K562 (cell line): Measurements from ENCODE around the gene RCC1. TPM values are rescaled to one million over a fixed set of nuclear protein-coding genes. Genes with fewer than 3 reads are reported as not detected.
A peak's percentile ranks its signal among the peaks of the same experiment; 100 is the strongest.

ENCODE experiments used
- ARID1B ChIP-seq: fragments of 450-650 bp; IDR thresholded peaks from 2 replicates; pipeline ENCODE4 v1.6.1; 2016; ENCODE audit warnings: antibody characterized with exemption, mild to moderate bottlenecking, inconsistent platforms
- ARNT ChIP-seq, 2 experiments: fragments of 450-650 bp; IDR thresholded peaks; 2 replicates each; pipeline ENCODE4 v1.6.1; 2016; ENCODE audit warnings: mild to moderate bottlenecking in 1 of 2
- C11orf30 ChIP-seq: fragments of 450-650 bp; IDR thresholded peaks from 2 replicates; pipeline ENCODE4 v1.6.1; 2016; ENCODE audit warnings: low read depth, mild to moderate bottlenecking
- CBX5 ChIP-seq: IDR thresholded peaks from 2 replicates; pipeline ENCODE4 v1.6.1; 2014; ENCODE audit warnings: low read depth, borderline replicate concordance
- CHCHD3 ChIP-seq: fragments of 250-450 bp; sonication (Bioruptor Pico); IDR thresholded peaks from 2 replicates; pipeline ENCODE4 v2.1.2; 2022; ENCODE audit warnings: mild to moderate bottlenecking
- DMBX1 ChIP-seq: fragments of 250-450 bp; sonication (Bioruptor Pico); IDR thresholded peaks from 2 replicates; pipeline ENCODE4 v1.8.0; 2022; ENCODE audit warnings: inconsistent platforms, mild to moderate bottlenecking, moderate library complexity, borderline replicate concordance
- ETV6 ChIP-seq, 3 experiments: fragments of 150-350 bp in 1 of 3; sonication (generic) in 1 of 3; formaldehyde crosslinking in 1 of 3; IDR thresholded peaks; 2 replicates each; pipeline versions ENCODE4 v1.6.1 to v1.8.0; 2014 to 2022; ENCODE audit warnings: borderline replicate concordance in 2 of 3, low read depth in 2 of 3, antibody characterized with exemption in 1 of 3, low read length in 1 of 3, mild to moderate bottlenecking in 1 of 3, missing genetic modification reagents in 1 of 3
- GABPB2 ChIP-seq: fragments of 250-450 bp; sonication (Bioruptor Pico); conservative IDR thresholded peaks from 2 replicates; pipeline ENCODE4 v1.5.1; 2021; ENCODE audit warnings: mild to moderate bottlenecking
- HEY1 ChIP-seq: fragments of 250-450 bp; sonication (Bioruptor Pico); IDR thresholded peaks from 2 replicates; pipeline ENCODE4 v1.5.0; 2020; ENCODE audit warnings: mild to moderate bottlenecking, moderate library complexity, borderline replicate concordance
- HMG20A ChIP-seq: fragments of 450-650 bp; formaldehyde crosslinking; conservative IDR thresholded peaks from 2 replicates; pipeline ENCODE4 v1.4.0; 2020; ENCODE audit warnings: mild to moderate bottlenecking, mixed read lengths
- ID3 ChIP-seq, 2 experiments: fragments of 250-450 bp in 1 of 2; fragments of 450-650 bp in 1 of 2; sonication (Bioruptor Pico) in 1 of 2; IDR thresholded peaks; 2 replicates each; pipeline versions ENCODE4 v1.6.1 to v1.8.0; 2016 to 2021; ENCODE audit warnings: mild to moderate bottlenecking in 2 of 2, moderate library complexity in 2 of 2, missing compliant biosample characterization in 1 of 2, missing genetic modification characterization in 1 of 2
- IRF2 ChIP-seq: sonication (generic); formaldehyde crosslinking; IDR thresholded peaks from 2 replicates; pipeline ENCODE4 v1.8.1; 2022; ENCODE audit warnings: mild to moderate bottlenecking, missing genetic modification reagents
- KDM1A ChIP-seq, 2 experiments: fragments of 450-650 bp; IDR thresholded peaks; 2 replicates each; pipeline ENCODE4 v1.6.1; 2016; ENCODE audit warnings: mild to moderate bottlenecking in 2 of 2
- KDM5B ChIP-seq: fragments of 200-600 bp; sonication (generic); IDR thresholded peaks from 2 replicates; pipeline ENCODE4 v1.6.1; 2012; ENCODE audit warnings: low read depth, mild to moderate bottlenecking, moderate library complexity, low read length, control low read depth, inconsistent platforms; ENCODE audit not compliant: insufficient replicate concordance
- KHSRP ChIP-seq: fragments of 450-650 bp; IDR thresholded peaks from 2 replicates; pipeline ENCODE4 v1.6.1; 2017
- PML ChIP-seq: IDR thresholded peaks from 2 replicates; pipeline ENCODE4 v1.6.1; 2012; ENCODE audit warnings: low read length, inconsistent platforms
- POLR2A ChIP-seq: fragments of 450-650 bp; conservative IDR thresholded peaks from 2 replicates; pipeline ENCODE4 v1.6.1; 2016
- RFX7 ChIP-seq: fragments of 250-450 bp; sonication (Bioruptor Pico); IDR thresholded peaks from 2 replicates; pipeline ENCODE4 v1.5.1; 2021; ENCODE audit warnings: mild to moderate bottlenecking
- SMAD2 ChIP-seq: fragments of 150-350 bp; IDR thresholded peaks from 2 replicates; pipeline ENCODE4 v1.6.1; 2014; ENCODE audit warnings: low read depth, mild to moderate bottlenecking, low read length
- THRAP3 ChIP-seq: fragments of 450-650 bp; IDR thresholded peaks from 2 replicates; pipeline ENCODE4 v1.6.1; 2016; ENCODE audit warnings: mild to moderate bottlenecking, inconsistent platforms, borderline replicate concordance
- U2AF2 ChIP-seq: fragments of 200-400 bp; formaldehyde crosslinking; optimal IDR thresholded peaks from 2 replicates; pipeline ENCODE3; 2017; ENCODE audit warnings: low read depth, mild to moderate bottlenecking, low read length
- ZBED1 ChIP-seq: IDR thresholded peaks from 2 replicates; pipeline ENCODE4 v1.6.1; 2014
- ZNF347 ChIP-seq: fragments of 450-650 bp; formaldehyde crosslinking; IDR thresholded peaks from 2 replicates; pipeline ENCODE4 v1.4.0; 2020; ENCODE audit warnings: low read depth, mild to moderate bottlenecking, moderate library complexity
- ZNF41 ChIP-seq: fragments of 250-450 bp; sonication (Bioruptor Pico); conservative IDR thresholded peaks from 2 replicates; pipeline ENCODE4 v1.4.0; 2020; ENCODE audit warnings: mild to moderate bottlenecking
- ZNF696 ChIP-seq: fragments of 250-450 bp; sonication (Bioruptor Pico); conservative IDR thresholded peaks from 2 replicates; pipeline ENCODE4 v1.4.0; 2020; ENCODE audit warnings: mild to moderate bottlenecking, moderate library complexity
- ZNF76 ChIP-seq: fragments of 250-450 bp; sonication (Bioruptor Pico); IDR thresholded peaks from 2 replicates; pipeline ENCODE4 v1.4.0; 2020; ENCODE audit warnings: mild to moderate bottlenecking, moderate library complexity, borderline replicate concordance
- polyA plus RNA-seq, 8 experiments: library from polyadenylated mRNA; depleted of rRNA in 4 of 8; stranded (reverse) in 5 of 8; unstranded in 3 of 8; fragments of >200 nt; fragmentation: Nextera tagmentation in 2 of 8; fragmentation: Illumina TruSeq in 1 of 8; extraction: Ambion mirVana in 2 of 8; extraction: Trizol in 1 of 8; gene quantifications; 2 replicates each; pipeline versions ENCODE4 v1.2.1 to v1.2.3, GENCODE V29; 2011 to 2014; ENCODE audit warnings: inconsistent platforms in 1 of 8, missing spikeins in 1 of 8
- total RNA-seq, 7 experiments: library from RNA; depleted of rRNA in 6 of 7; stranded (reverse); fragments of >200 nt in 6 of 7; fragmentation: Illumina TruSeq in 2 of 7; extraction: Trizol in 2 of 7; gene quantifications; 2 replicates each; pipeline versions ENCODE4 v1.2.1 to v1.2.3, GENCODE V29; 2011 to 2021; ENCODE audit warnings: low replicate concordance in 1 of 7
- TF ChIP-seq, protein P1 (sequence below): fragments of 450-650 bp; formaldehyde crosslinking; IDR thresholded peaks from 2 replicates; pipeline ENCODE4 v1.4.0; 2022; ENCODE audit warnings: missing genetic modification characterization
- TF ChIP-seq, protein P2 (sequence below): sonication (generic); IDR thresholded peaks from 2 replicates; pipeline ENCODE4 v1.6.1; 2016

Gene RCC1
- total and polyA plus RNA-seq, 9 of the 15 experiments (the other 6 are each of a cell fraction or from before 2014, with no cell fraction given) = 16.4 to 202 (median 107) TPM

DNA sequence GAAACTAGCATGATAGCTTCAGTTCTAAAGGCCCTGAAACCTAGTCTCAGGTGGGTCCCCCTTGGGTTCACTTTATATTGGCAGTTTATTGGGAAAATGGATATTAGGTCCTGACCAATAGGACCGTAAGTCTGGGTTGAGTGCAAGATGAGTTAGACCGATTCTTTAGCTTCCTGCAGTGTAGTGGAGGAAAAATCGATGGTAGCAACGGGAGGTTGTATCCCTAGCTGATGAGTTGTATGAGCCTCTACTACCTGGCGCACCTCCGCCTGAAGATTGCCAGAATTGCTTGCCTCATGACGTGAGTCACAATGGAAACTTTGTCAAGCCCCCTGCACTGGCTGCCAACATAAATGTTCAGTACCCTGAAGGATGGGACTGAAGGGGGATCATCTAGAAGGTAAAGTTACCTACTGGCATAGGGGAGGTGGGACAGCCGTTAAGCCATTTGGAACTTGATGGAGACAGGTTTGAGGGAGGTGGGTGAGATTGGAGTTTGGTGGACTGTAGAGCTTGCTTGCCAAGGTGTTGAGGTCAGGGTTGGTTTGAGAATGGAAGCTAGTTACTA lies 3.9 kb downstream of the RCC1 start (continued):
- TF ChIP-seq ETV6 (IDR thresholded peaks at IDR 0.05; ENCODE audit: borderline replicate concordance in 1 of 2, low read depth in 2 of 2, low read length in 1 of 2) (0 out of 4 replicates have a peak, but pooled peaks of 1 of the 2 experiments have one; percentile 8), ETV6 (CRISPR knock-in tag; IDR thresholded peaks at IDR 0.05; ENCODE audit: borderline replicate concordance) (no peak), PML (peak; percentile 95), GABPB2 (peak; percentile 83; the same call in 1 of the 2 replicates), ZNF76 (CRISPR knock-in tag) (no peak), ID3 (CRISPR knock-in tag; IDR thresholded peaks at IDR 0.05) (peak; percentile 39; the same call in 1 of the 2 replicates), ID3 (tag; IDR thresholded peaks at IDR 0.05) (no peak), CBX5 (peak; percentile 12; the same call in 1 of the 2 replicates), KDM1A (IDR thresholded peaks at IDR 0.05) (peak in 1 of 2 experiments; percentile 33; a peak in 1 of 4 replicates), KHSRP (peak; percentile 60; the same call in 1 of the 2 replicates), SMAD2 (no peak), U2AF2 (no peak), ZBED1 (peak; percentile 34; the same call in 1 of the 2 replicates), RFX7 (CRISPR knock-in tag) (peak; percentile 95; the same call in 1 of the 2 replicates), KDM5B (peak; percentile 63), ARID1B (no peak), HMG20A (no peak; the same call in 1 of the 2 replicates), HEY1 (CRISPR knock-in tag) (0 out of 2 replicates have a peak, but pooled peaks have one; percentile 18), DMBX1 (CRISPR knock-in tag) (no peak), C11orf30 (no peak), ZNF41 (CRISPR knock-in tag) (peak; percentile 65; the same call in 1 of the 2 replicates), THRAP3 (peak; percentile 95), ZNF347 (peak; percentile 85; the same call in 1 of the 2 replicates), ZNF696 (CRISPR knock-in tag) (peak; percentile 83), POLR2A (peak; percentile 98), ARNT (IDR thresholded peaks at IDR 0.05) (peak in 1 of 2 experiments; percentile 62; a peak in 1 of 4 replicates), IRF2 (CRISPR knock-in tag) (no peak), CHCHD3 (CRISPR knock-in tag) (0 out of 2 replicates have a peak, but pooled peaks have one; percentile 25)
- TF ChIP-seq, protein P1, sequence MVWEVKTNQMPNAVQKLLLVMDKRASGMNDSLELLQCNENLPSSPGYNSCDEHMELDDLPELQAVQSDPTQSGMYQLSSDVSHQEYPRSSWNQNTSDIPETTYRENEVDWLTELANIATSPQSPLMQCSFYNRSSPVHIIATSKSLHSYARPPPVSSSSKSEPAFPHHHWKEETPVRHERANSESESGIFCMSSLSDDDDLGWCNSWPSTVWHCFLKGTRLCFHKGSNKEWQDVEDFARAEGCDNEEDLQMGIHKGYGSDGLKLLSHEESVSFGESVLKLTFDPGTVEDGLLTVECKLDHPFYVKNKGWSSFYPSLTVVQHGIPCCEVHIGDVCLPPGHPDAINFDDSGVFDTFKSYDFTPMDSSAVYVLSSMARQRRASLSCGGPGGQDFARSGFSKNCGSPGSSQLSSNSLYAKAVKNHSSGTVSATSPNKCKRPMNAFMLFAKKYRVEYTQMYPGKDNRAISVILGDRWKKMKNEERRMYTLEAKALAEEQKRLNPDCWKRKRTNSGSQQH (CRISPR knock-in tag) = peak; percentile 99
- TF ChIP-seq, protein P2, sequence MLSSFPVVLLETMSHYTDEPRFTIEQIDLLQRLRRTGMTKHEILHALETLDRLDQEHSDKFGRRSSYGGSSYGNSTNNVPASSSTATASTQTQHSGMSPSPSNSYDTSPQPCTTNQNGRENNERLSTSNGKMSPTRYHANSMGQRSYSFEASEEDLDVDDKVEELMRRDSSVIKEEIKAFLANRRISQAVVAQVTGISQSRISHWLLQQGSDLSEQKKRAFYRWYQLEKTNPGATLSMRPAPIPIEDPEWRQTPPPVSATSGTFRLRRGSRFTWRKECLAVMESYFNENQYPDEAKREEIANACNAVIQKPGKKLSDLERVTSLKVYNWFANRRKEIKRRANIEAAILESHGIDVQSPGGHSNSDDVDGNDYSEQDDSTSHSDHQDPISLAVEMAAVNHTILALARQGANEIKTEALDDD = 0 out of 2 replicates have a peak, but pooled peaks have one; percentile 5
